H1 (cell line): ENCODE results near the gene ASAP2. TPM values are rescaled to one million over a fixed set of nuclear protein-coding genes. Genes with fewer than 3 reads are reported as not detected.

Experiments used
- CTCF ChIA-PET: fragments of 300-600 bp; sonication (Branson Sonifier 250); formaldehyde crosslinking; loops from one replicate; lab custom pipeline; 2021; ENCODE audit not compliant: partially characterized antibody; lab: Charles Lee
- POLR2A ChIA-PET: fragments of 300-600 bp; sonication (Branson Sonifier 250); formaldehyde crosslinking; loops from one replicate; lab custom pipeline; 2021; ENCODE audit warnings: inconsistent platforms; ENCODE audit not compliant: partially characterized antibody; lab: Charles Lee
- DNase-seq, 2 experiments: peaks; one replicate each; pipeline versions ENCODE4 v3.0.0 to v3.0.0-alpha.2; 2010 to 2022; ENCODE audit warnings: low spot score in 2 of 2, low read depth in 1 of 2, mixed read lengths in 1 of 2
- FAIRE-seq: peaks from 2 replicates; lab custom pipeline; 2011; peaks lifted over from hg19 to GRCh38; lab: Jason Lieb, UNC
- H2AFZ ChIP-seq: 2 replicates; pipeline ENCODE4 v1.8.1; 2012; ENCODE audit warnings: low read length, inconsistent platforms
- H2AK5ac ChIP-seq: 2 replicates; pipeline ENCODE4 v1.6.1; 2013; ENCODE audit warnings: low read depth, low read length
- H2BK120ac ChIP-seq: replicated peaks from 2 replicates; pipeline ENCODE3; 2013; ENCODE audit warnings: low read depth, low read length, inconsistent platforms
- H2BK12ac ChIP-seq: 2 replicates; pipeline ENCODE4 v1.6.1; 2013; ENCODE audit warnings: low read depth, low read length
- H2BK15ac ChIP-seq: 2 replicates; pipeline ENCODE4 v1.6.1; 2013; ENCODE audit warnings: low read length
- H2BK20ac ChIP-seq: 2 replicates; pipeline ENCODE4 v1.6.1; 2013; ENCODE audit warnings: low read length
- H2BK5ac ChIP-seq: 2 replicates; pipeline ENCODE4 v1.6.1; 2013; ENCODE audit warnings: low read depth, low read length
- H3K14ac ChIP-seq: 2 replicates; pipeline ENCODE4 v1.6.1; 2013; ENCODE audit warnings: inconsistent platforms; ENCODE audit not compliant: insufficient read length
- H3K18ac ChIP-seq: 2 replicates; pipeline ENCODE4 v1.6.1; 2013; ENCODE audit warnings: low read length; ENCODE audit errors: extremely low read depth
- H3K23ac ChIP-seq: 2 replicates; pipeline ENCODE4 v1.6.1; 2013; ENCODE audit warnings: inconsistent platforms; ENCODE audit not compliant: insufficient read length
- H3K23me2 ChIP-seq: 2 replicates; pipeline ENCODE4 v1.6.1; 2013; ENCODE audit warnings: low read depth, low read length
- H3K27ac ChIP-seq: 2 replicates; pipeline ENCODE4 v1.6.1; 2011; ENCODE audit warnings: low read depth, low read length, inconsistent platforms
- H3K27me3 ChIP-seq, 4 experiments: replicated peaks in 1 of 4; 1 replicate in 1 of 4; 2 replicates in 3 of 4; pipeline versions ENCODE4 v1.6.1 to v1.8.1; 2011 to 2013; ENCODE audit warnings: low read length in 3 of 4, mild to moderate bottlenecking in 3 of 4, inconsistent platforms in 2 of 4, mixed read lengths in 2 of 4, moderate library complexity in 1 of 4; ENCODE audit not compliant: control insufficient read depth in 3 of 4, insufficient read depth in 3 of 4; ENCODE audit errors: extremely low read depth in 1 of 4
- H3K36me3 ChIP-seq, 4 experiments: 2 replicates each; pipeline versions ENCODE4 v1.6.1 to v1.8.1; 2011 to 2013; ENCODE audit warnings: mild to moderate bottlenecking in 4 of 4, low read length in 3 of 4, moderate library complexity in 2 of 4, control low read depth in 1 of 4, inconsistent platforms in 1 of 4; ENCODE audit not compliant: insufficient read depth in 4 of 4, control insufficient read depth in 2 of 4
- H3K4ac ChIP-seq: replicated peaks from 2 replicates; pipeline ENCODE3; 2013; ENCODE audit warnings: low read length, low read depth, mixed read lengths, inconsistent platforms; ENCODE audit not compliant: insufficient read length
- H3K4me1 ChIP-seq, 4 experiments: replicated peaks in 1 of 4; 1 replicate in 1 of 4; 2 replicates in 3 of 4; pipeline versions ENCODE4 v1.6.1 to v1.8.1; 2011 to 2013; ENCODE audit warnings: low read length in 3 of 4, inconsistent platforms in 2 of 4, mixed read lengths in 1 of 4; ENCODE audit not compliant: insufficient read depth in 4 of 4, control insufficient read depth in 3 of 4
- H3K4me2 ChIP-seq, 2 experiments: 2 replicates each; pipeline versions ENCODE4 v1.6.1 to v1.8.1; 2011 to 2013; ENCODE audit warnings: low read depth in 2 of 2, low read length in 2 of 2, control low read depth in 1 of 2, inconsistent platforms in 1 of 2, mild to moderate bottlenecking in 1 of 2; ENCODE audit not compliant: insufficient read depth in 1 of 2
- H3K4me3 ChIP-seq, 4 experiments: fragments of 200-600, 300-600 bp in 1 of 4; sonication (generic), shearing (Covaris generic), sonication (Bioruptor Twin) in 1 of 4; 2 replicates each; pipeline versions ENCODE4 v1.5.1 to v1.8.1; 2011 to 2016; ENCODE audit warnings: low read length in 4 of 4, low read depth in 3 of 4, control low read depth in 2 of 4, inconsistent platforms in 2 of 4, mild to moderate bottlenecking in 2 of 4, mixed read lengths in 1 of 4, moderate library complexity in 1 of 4; ENCODE audit not compliant: insufficient read depth in 2 of 4; ENCODE audit errors: extremely low read depth in 1 of 4
- H3K56ac ChIP-seq: replicated peaks from 2 replicates; pipeline ENCODE3; 2013; ENCODE audit warnings: low read depth, mild to moderate bottlenecking, mixed read lengths, low read length, inconsistent platforms; ENCODE audit not compliant: insufficient read length
- H3K79me1 ChIP-seq: 2 replicates; pipeline ENCODE4 v1.6.1; 2013; ENCODE audit warnings: low read depth, low read length, control low read depth
- H3K79me2 ChIP-seq, 2 experiments: 2 replicates each; pipeline versions ENCODE4 v1.6.1 to v1.8.1; 2012 to 2013; ENCODE audit warnings: low read length in 2 of 2, mild to moderate bottlenecking in 2 of 2, inconsistent platforms in 1 of 2; ENCODE audit not compliant: insufficient read depth in 2 of 2, control insufficient read depth in 1 of 2
- H3K9ac ChIP-seq, 4 experiments: replicated peaks in 1 of 4; 1 replicate in 1 of 4; 2 replicates in 3 of 4; pipeline versions ENCODE4 v1.6.1 to v1.8.1; 2011 to 2013; ENCODE audit warnings: low read depth in 3 of 4, low read length in 3 of 4, control low read depth in 2 of 4, mild to moderate bottlenecking in 2 of 4, moderate library complexity in 2 of 4, inconsistent platforms in 1 of 4; ENCODE audit errors: extremely low read depth in 1 of 4
- H3K9me3 ChIP-seq, 2 experiments: 2 replicates each; pipeline versions ENCODE4 v1.6.1 to v1.8.1; 2012 to 2013; ENCODE audit warnings: mild to moderate bottlenecking in 2 of 2, moderate library complexity in 2 of 2, control low read depth in 1 of 2, inconsistent platforms in 1 of 2, low read depth in 1 of 2, low read length in 1 of 2, mixed read lengths in 1 of 2; ENCODE audit not compliant: insufficient read depth in 2 of 2
- H4K20me1 ChIP-seq, 2 experiments: replicated peaks in 1 of 2; 2 replicates each; pipeline versions ENCODE3 to v1.8.1; 2011 to 2013; ENCODE audit warnings: inconsistent platforms in 2 of 2, low read length in 2 of 2, mild to moderate bottlenecking in 1 of 2; ENCODE audit not compliant: insufficient read depth in 2 of 2, control insufficient read depth in 1 of 2
- H4K5ac ChIP-seq: 2 replicates; pipeline ENCODE4 v1.6.1; 2013; ENCODE audit warnings: low read length, low read depth, mixed read lengths, inconsistent platforms; ENCODE audit not compliant: insufficient read length
- H4K8ac ChIP-seq: 2 replicates; pipeline ENCODE4 v1.8.0; 2013; ENCODE audit warnings: mild to moderate bottlenecking, moderate library complexity, low read length, inconsistent platforms; ENCODE audit not compliant: insufficient read depth; ENCODE audit errors: extremely low read depth
- H4K91ac ChIP-seq: replicated peaks from 2 replicates; pipeline ENCODE3; 2013; ENCODE audit warnings: low read length, mixed read lengths, inconsistent platforms; ENCODE audit not compliant: insufficient read length
- BACH1 ChIP-seq: IDR thresholded peaks from 2 replicates; pipeline ENCODE4 v1.6.1; 2012; ENCODE audit warnings: low read length, improper control_type of control experiment
- CHD1 ChIP-seq: IDR thresholded peaks from 2 replicates; pipeline ENCODE4 v1.6.1; 2012; ENCODE audit warnings: low read depth, low read length, improper control_type of control experiment
- KDM4A ChIP-seq: IDR thresholded peaks from one replicate; pipeline ENCODE4 v1.7.1; 2012; ENCODE audit warnings: low read depth, mild to moderate bottlenecking, moderate library complexity, low read length, inconsistent platforms; ENCODE audit not compliant: severe bottlenecking
- POLR2A ChIP-seq, 2 experiments: IDR thresholded peaks; 1 replicate in 1 of 2; 2 replicates in 1 of 2; pipeline ENCODE4 v1.6.1; 2011; ENCODE audit warnings: low read depth in 2 of 2, low read length in 2 of 2, mild to moderate bottlenecking in 2 of 2; ENCODE audit errors: control extremely low read depth in 1 of 2
- POU5F1 ChIP-seq: IDR thresholded peaks from 2 replicates; pipeline ENCODE4 v1.6.1; 2011; ENCODE audit warnings: low read depth, mild to moderate bottlenecking, low read length, moderate library complexity
- RAD21 ChIP-seq, 2 experiments: IDR thresholded peaks in 1 of 2; conservative IDR thresholded peaks in 1 of 2; 2 replicates each; pipeline ENCODE4 v1.6.1; 2011; ENCODE audit warnings: low read depth in 2 of 2, low read length in 2 of 2, improper control_type of control experiment in 1 of 2, inconsistent platforms in 1 of 2, mild to moderate bottlenecking in 1 of 2, moderate library complexity in 1 of 2
- RXRA ChIP-seq: IDR thresholded peaks from 2 replicates; pipeline ENCODE4 v1.6.1; 2011; ENCODE audit warnings: low read depth, mild to moderate bottlenecking, low read length, moderate library complexity; ENCODE audit not compliant: insufficient read depth
- SAP30 ChIP-seq: fragments of 300-600 bp; sonication (generic); IDR thresholded peaks from 2 replicates; pipeline ENCODE4 v1.7.1; 2012; ENCODE audit warnings: low read length, moderate library complexity, mild to moderate bottlenecking, inconsistent platforms; ENCODE audit not compliant: insufficient read depth, insufficient replicate concordance
- SIRT6 ChIP-seq: IDR thresholded peaks from one replicate; pipeline ENCODE4 v1.7.1; 2012; ENCODE audit warnings: low read length, inconsistent platforms
- SP1 ChIP-seq: IDR thresholded peaks from 2 replicates; pipeline ENCODE4 v1.6.1; 2011; ENCODE audit warnings: low read depth, low read length
- SRF ChIP-seq: IDR thresholded peaks from 2 replicates; pipeline ENCODE4 v1.6.1; 2011; ENCODE audit warnings: mild to moderate bottlenecking, low read depth, low read length, moderate library complexity
- TBP ChIP-seq: IDR thresholded peaks from 2 replicates; pipeline ENCODE4 v1.6.1; 2011; ENCODE audit warnings: low read depth, low read length, improper control_type of control experiment
- TCF12 ChIP-seq: IDR thresholded peaks from 2 replicates; pipeline ENCODE4 v1.6.1; 2011; ENCODE audit warnings: low read depth, mild to moderate bottlenecking, low read length
- ZNF274 ChIP-seq: IDR thresholded peaks from 2 replicates; pipeline ENCODE4 v1.7.0; 2012; ENCODE audit warnings: low read length, borderline replicate concordance; ENCODE audit errors: extremely low read depth
- WGBS, 2 experiments: shearing (Covaris generic) in 1 of 2; methylation state at CpG; one replicate each; pipeline versions ENCODE4 v1.1.6 to v1.1.7; 2013 to 2015; ENCODE audit warnings: low lambda C conversion rate in 2 of 2, mixed read lengths in 2 of 2, inconsistent platforms in 1 of 2, low coverage in 1 of 2, missing lambda C conversion rate in 1 of 2; ENCODE audit not compliant: insufficient replicate concordance in 2 of 2, insufficient coverage in 1 of 2, insufficient read length in 1 of 2; ENCODE audit errors: extremely low coverage in 1 of 2, missing lambda C conversion rate in 1 of 2; 5-methylcytosine and 5-hydroxymethylcytosine counted together
- polyA plus RNA-seq, 7 experiments: library from polyadenylated mRNA; depleted of rRNA in 3 of 7; stranded (reverse) in 5 of 7; unstranded in 2 of 7; fragments of >200 nt in 5 of 7; fragments of 200-250 nt in 2 of 7; gene quantifications; 1 replicate in 5 of 7; 2 replicates in 1 of 7; 4 replicates in 1 of 7; pipeline versions ENCODE4 v1.2.1 to v1.2.3, GENCODE V29; 2011 to 2013; ENCODE audit warnings: missing spikeins in 2 of 7, mixed read lengths in 2 of 7
- total RNA-seq: library from RNA; stranded (reverse); fragmentation: NEBNext Ultra II Directional; extraction: Animal tissue kit (Norgen Biotek cat#: 25700); gene quantifications from 2 replicates; pipeline ENCODE4 v1.2.1, GENCODE V29; 2021

The ASAP2 gene
- total and polyA plus RNA-seq, 2 of the 8 experiments (the other 6 are each of a cell fraction or from before 2014, with no cell fraction given) = 10.2 to 18.7 TPM

GRCh38 chr2:9382604-9383235 is 176.1 kb downstream of the ASAP2 start:
- H3K23me2 ChIP-seq = no peaks in the 10 kb centered on the region
- no peak overlapping the region for H2AFZ ChIP-seq
- H3K9me3 ChIP-seq = no peaks in the 10 kb centered on the region
- CTCF ChIA-PET = interaction anchor here (0.7 to 1.0 kb wide), 3 partner anchors 9 to 241 kb away, joined by 3 to 4 read pairs (median 3); no protein-coding TSS in a partner anchor
- H3K23ac ChIP-seq = no peak overlapping the region
- WGBS, 2 experiments = 89% methylated on average over 6 of the region's 6 CpGs; no CpG with 5 or more reads in 1 of the 2 experiments
- no peak overlapping the region for H3K27ac ChIP-seq
- H3K4me3 ChIP-seq = no peak overlapping the region
- H3K4me1 ChIP-seq = peaks cover 0 to 5% (median 3%) of the 10 kb centered on the region in 4 experiments; a peak in 4 of 7 replicates
- no peak overlapping the region for H2BK20ac ChIP-seq
- H3K36me3 ChIP-seq = peaks cover 0 to 11% (median 3%) of the 10 kb centered on the region in 4 experiments; a peak in 4 of 8 replicates
- H3K27me3 ChIP-seq = no peaks in the 10 kb centered on the region
- no peak overlapping the region for H3K56ac ChIP-seq
- no peak overlapping the region for H4K91ac ChIP-seq
- no peak overlapping the region for H3K9ac ChIP-seq
- H3K4ac ChIP-seq = no peak overlapping the region
- DNase-seq (no peak), FAIRE-seq (no peak)
- H2AK5ac ChIP-seq = no peak overlapping the region
- no peak overlapping the region for H3K14ac ChIP-seq
- H2BK12ac ChIP-seq = no peak overlapping the region
- no peak overlapping the region for H4K5ac ChIP-seq
- H4K8ac ChIP-seq = no peak overlapping the region
- H2BK5ac ChIP-seq = no peak overlapping the region
- H3K4me2 ChIP-seq = no peak overlapping the region
- no peaks in the 10 kb centered on the region for H3K79me1 ChIP-seq
- no peaks in the 10 kb centered on the region for H3K79me2 ChIP-seq
- no peak overlapping the region for H3K18ac ChIP-seq
- no peak overlapping the region for H2BK15ac ChIP-seq
- POLR2A ChIA-PET = interaction anchor here (0.6 to 1.7 kb wide), 2 partner anchors 40 to 739 kb away, joined by 3 to 4 read pairs; partner anchors contain the start of gene ITGB1BP1
- no peaks in the 10 kb centered on the region for H4K20me1 ChIP-seq
- no peak overlapping the region for H2BK120ac ChIP-seq
- TF ChIP-seq TCF12 (no peak), SAP30 (no peak), ZNF274 (no peak), SP1 (no peak), TBP (no peak), POLR2A (IDR thresholded peaks at IDR 0.05; ENCODE audit: control extremely low read depth in 1 of 2, low read depth in 2 of 2, low read length in 2 of 2) (no peak), RXRA (no peak), KDM4A (no peak), SRF (no peak), POU5F1 (no peak), BACH1 (no peak), CHD1 (no peak), RAD21 (IDR thresholded peaks at IDR 0.05 in 1 of 2, conservative IDR thresholded peaks at IDR 0.05 in 1 of 2; ENCODE audit: low read depth in 2 of 2, low read length in 2 of 2) (no peak), SIRT6 (no peak)
